ENCODE data around the gene CPT1B.

DNA sequence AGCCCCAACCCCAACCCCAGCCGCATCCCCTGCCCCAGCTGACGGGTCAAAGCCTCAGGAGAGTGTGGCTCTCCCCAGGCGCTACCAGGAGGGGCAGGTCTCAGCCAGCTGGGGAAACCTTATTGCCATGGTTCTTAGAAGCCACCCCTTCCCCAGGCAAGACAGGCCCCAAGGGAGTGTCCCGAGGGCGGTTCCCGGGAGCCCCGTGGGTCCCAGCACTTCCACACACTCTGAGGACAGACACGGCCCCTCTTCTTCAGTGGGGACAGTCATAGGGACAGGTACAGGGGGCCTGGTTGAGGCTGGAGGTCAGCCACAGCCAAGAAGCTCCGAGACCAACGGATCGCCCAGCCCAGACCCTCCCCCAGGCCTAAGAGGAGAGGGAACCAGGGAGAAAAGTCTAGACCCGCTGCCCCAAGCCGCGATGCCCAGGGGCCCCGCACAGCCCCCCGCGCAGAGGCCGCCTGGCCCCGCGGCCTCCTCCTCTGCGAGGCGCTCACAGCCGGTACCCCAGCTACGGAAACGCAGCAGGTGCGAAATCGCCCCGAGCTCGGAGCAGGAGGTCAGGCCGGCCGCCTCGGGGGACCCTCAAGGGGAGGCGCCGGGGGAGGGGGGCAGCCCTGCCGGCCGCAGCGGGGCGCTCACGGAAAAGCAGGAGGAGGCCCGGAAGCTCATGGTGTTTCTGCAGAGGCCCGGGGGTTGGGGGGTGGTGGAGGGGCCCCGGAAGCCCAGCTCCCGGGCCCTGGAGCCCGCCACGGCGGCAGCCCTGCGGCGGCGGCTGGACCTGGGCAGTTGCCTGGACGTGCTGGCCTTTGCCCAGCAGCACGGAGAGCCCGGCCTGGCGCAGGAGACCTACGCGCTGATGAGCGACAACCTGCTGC lies 29.9 kb downstream of the CPT1B start:
- TF ChIP-seq, protein P1, sequence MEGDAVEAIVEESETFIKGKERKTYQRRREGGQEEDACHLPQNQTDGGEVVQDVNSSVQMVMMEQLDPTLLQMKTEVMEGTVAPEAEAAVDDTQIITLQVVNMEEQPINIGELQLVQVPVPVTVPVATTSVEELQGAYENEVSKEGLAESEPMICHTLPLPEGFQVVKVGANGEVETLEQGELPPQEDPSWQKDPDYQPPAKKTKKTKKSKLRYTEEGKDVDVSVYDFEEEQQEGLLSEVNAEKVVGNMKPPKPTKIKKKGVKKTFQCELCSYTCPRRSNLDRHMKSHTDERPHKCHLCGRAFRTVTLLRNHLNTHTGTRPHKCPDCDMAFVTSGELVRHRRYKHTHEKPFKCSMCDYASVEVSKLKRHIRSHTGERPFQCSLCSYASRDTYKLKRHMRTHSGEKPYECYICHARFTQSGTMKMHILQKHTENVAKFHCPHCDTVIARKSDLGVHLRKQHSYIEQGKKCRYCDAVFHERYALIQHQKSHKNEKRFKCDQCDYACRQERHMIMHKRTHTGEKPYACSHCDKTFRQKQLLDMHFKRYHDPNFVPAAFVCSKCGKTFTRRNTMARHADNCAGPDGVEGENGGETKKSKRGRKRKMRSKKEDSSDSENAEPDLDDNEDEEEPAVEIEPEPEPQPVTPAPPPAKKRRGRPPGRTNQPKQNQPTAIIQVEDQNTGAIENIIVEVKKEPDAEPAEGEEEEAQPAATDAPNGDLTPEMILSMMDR (IDR thresholded peaks at IDR 0.05; ENCODE audit: control extremely low read depth in 1 of 3, insufficient read depth in 1 of 3, low read depth in 1 of 3, low read length in 3 of 3): no peak
- TF ChIP-seq, protein P2, sequence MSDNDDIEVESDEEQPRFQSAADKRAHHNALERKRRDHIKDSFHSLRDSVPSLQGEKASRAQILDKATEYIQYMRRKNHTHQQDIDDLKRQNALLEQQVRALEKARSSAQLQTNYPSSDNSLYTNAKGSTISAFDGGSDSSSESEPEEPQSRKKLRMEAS (IDR thresholded peaks at IDR 0.05): no peak
